ENCODE data around the gene LDHB. TPM values are rescaled to one million over a fixed set of nuclear protein-coding genes. Genes with fewer than 3 reads are reported as not detected.

LDHB gene
- total RNA-seq = 478 and 488 TPM in 2 replicates

DNA sequence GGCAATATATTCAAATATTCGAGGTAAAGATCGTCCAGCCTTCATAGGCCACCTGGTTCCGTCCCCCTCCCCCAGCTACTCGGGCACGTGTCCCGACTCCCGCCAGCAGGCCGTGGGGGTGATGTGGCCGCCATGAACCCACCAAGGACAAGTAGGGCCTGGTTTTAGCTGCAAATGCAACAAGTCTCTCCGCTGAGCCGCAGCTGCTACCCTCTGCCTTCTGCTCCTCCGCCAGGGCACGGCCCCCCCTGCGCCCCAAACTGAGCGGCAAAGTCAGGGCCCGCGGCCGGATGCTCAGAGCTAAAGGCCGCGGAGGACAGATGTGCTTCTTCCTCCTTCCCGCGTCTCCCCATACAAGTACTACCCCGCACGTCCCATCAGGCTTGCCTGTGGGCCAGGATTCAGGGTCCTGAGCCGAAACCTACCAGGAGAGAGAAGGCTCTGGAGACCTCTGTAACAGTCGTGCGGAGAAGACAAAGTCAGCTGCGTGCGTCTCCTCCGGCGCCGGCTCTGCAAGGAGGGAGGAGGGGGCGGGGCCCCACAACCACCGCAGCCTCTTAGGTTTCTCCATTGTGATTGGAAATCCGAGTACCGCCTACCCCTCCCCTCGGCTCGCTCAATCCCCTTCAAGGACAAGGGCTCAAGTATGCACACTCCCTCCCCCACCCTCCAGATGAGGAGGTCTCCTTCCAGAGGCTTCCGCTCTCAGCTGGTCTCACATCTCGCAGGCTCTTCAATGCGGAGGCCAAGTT is at the start of gene LDHB:
TSS of gene LDHB (minus strand) at position 517 of the 752 bp plus-strand sequence. CDS start 3,171 bp downstream, outside the sequence.

DNA sequence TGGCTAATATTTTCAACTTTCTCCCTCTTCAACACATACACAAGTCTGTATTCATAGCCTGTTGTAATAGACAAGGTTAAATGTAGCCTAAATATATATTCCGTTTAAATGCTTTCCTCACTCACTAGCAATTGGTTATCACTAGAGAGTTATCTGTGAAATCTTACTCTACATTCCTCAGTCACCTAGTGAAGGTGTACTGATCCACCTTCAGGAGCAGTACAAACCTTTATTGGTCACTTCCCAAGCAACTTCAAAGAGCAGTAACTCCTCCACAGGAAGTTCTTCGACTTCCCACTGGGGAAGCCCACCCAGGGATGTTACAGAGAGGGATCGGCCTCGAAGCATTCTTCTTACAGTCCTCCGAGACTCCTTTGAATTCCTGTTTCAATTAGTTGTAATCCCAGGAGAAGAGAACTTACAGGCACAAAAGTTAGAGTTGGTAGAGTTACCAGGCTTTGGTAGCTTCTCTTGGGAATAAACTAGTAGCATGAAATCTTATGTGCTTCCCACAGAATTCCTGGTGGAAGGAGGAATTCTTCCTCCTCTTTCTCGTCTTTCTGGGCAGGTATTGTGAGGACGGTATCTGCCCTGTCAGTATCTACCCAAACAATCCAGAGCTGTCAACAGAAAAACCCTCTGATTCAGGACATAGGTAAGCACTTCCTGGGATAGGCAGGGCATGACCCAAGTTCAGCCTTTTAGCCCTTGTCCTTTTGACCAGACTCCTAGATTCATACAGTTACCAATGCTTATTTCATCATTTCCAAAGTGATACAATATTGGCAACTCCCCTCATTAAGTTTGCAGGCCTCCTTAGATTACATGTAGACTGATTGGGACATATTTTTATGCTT is 53.2 kb downstream of the LDHB start, which contains the start of gene GYS2:
TSS of gene GYS2 (minus strand) at position 603 of the 857 bp plus-strand sequence. CDS start at position 348, 255 bp downstream.

Other genes starting within 250 kb of the LDHB start
- 17.2 and 21.6 TPM in 2 replicates for gene PYROXD1, start 220.2 kb downstream of the LDHB start, total RNA-seq
- gene RECQL, start 156.2 kb downstream of the LDHB start, total RNA-seq = 94.7 and 134 TPM in 2 replicates
- gene GOLT1B, start 156.1 kb downstream of the LDHB start, total RNA-seq = 100.0 and 100 TPM in 2 replicates
- gene SPX, start 131.5 kb downstream of the LDHB start, total RNA-seq = 4.8 and 9.5 TPM in 2 replicates
- not detected in 2 replicates for gene GYS2, start 53.0 kb downstream of the LDHB start, total RNA-seq
- gene KCNJ8, start 116.9 kb upstream of the LDHB start, total RNA-seq = 0.22 and 0.26 TPM in 2 replicates

Measured in articular chondrocyte of knee joint (primary cell).